Epithelial cell of proximal tubule (primary cell): ENCODE measurements around the gene MAP3K20. TPM values are rescaled to one million over a fixed set of nuclear protein-coding genes. Genes with fewer than 3 reads are reported as not detected.

ENCODE experiments used
- DNase-seq: peaks from one replicate; pipeline ENCODE4 v3.0.0-alpha.2; 2011; ENCODE audit warnings: low read depth
- H3K4me3 ChIP-seq: 2 replicates; pipeline ENCODE4 v1.5.1; 2011; ENCODE audit warnings: low read depth, mild to moderate bottlenecking, low read length
- CTCF ChIP-seq: conservative IDR thresholded peaks from 2 replicates; pipeline ENCODE4 v1.5.1; 2012; ENCODE audit warnings: low read depth, mild to moderate bottlenecking, low read length
- total RNA-seq: library from RNA; depleted of rRNA; stranded (reverse); fragments of >200 nt; gene quantifications from 2 replicates; pipeline ENCODE4 v1.2.3, GENCODE V29; 2015

The MAP3K20 gene
- total RNA-seq, 1 donor from 2014 or later = 19.4 TPM

GRCh38 chr2:173130496-173131465, 55.1 kb downstream of the MAP3K20 start:
- TF ChIP-seq CTCF = no peak
- H3K4me3 ChIP-seq = no peak overlapping the region
- no peak for DNase-seq

GRCh38 chr2:173132531-173132930, 56.9 kb downstream of the MAP3K20 start:
- DNase-seq = no peak
- TF ChIP-seq CTCF = no peak
- no peak overlapping the region for H3K4me3 ChIP-seq

GRCh38 chr2:173134703-173135102, 59.1 kb downstream of the MAP3K20 start:
- H3K4me3 ChIP-seq = no peak overlapping the region
- no peak for DNase-seq
- TF ChIP-seq CTCF = no peak

- TF ChIP-seq CTCF = no peak
- H3K4me3 ChIP-seq = no peak overlapping the region
- DNase-seq = no peak
Observed at GRCh38 chr2:173136067-173136466, 60.4 kb downstream of the MAP3K20 start.

GRCh38 chr2:173136599-173136998, 61.0 kb downstream of the MAP3K20 start:
- no peak for DNase-seq
- no peak overlapping the region for H3K4me3 ChIP-seq
- TF ChIP-seq CTCF = no peak

GRCh38 chr2:173137610-173138009, 62.0 kb downstream of the MAP3K20 start:
- no peak overlapping the region for H3K4me3 ChIP-seq
- TF ChIP-seq CTCF = no peak
- DNase-seq = no peak

- no peak for DNase-seq
- no peak for TF ChIP-seq CTCF
- H3K4me3 ChIP-seq = no peak overlapping the region
Observed at GRCh38 chr2:173138962-173139361, 63.3 kb downstream of the MAP3K20 start.
